ENCODE measurements around the gene LRRN4.

- TF ChIP-seq CSRNP3 (CRISPR knock-in tag; IDR thresholded peaks at IDR 0.05) (no peak), PATZ1 (CRISPR knock-in tag; IDR thresholded peaks at IDR 0.05; ENCODE audit: borderline replicate concordance) (no peak), RARB (CRISPR knock-in tag; IDR thresholded peaks at IDR 0.05) (no peak)
Measured at GRCh38 chr20:6028818-6029217, 25.0 kb downstream of the LRRN4 start.
